GM19238 (cell line): ENCODE measurements around the gene DEF6.
"Not testable (repeated sequence)": the region's sequence is repeated elsewhere in the genome, so short reads cannot be mapped to it uniquely, and the experiment has no call there.

ENCODE experiments used
- DNase-seq: peaks from one replicate; pipeline ENCODE4 v3.0.0; 2011; ENCODE audit warnings: low spot score; ENCODE audit not compliant: insufficient read length

The DEF6 gene

DNA sequence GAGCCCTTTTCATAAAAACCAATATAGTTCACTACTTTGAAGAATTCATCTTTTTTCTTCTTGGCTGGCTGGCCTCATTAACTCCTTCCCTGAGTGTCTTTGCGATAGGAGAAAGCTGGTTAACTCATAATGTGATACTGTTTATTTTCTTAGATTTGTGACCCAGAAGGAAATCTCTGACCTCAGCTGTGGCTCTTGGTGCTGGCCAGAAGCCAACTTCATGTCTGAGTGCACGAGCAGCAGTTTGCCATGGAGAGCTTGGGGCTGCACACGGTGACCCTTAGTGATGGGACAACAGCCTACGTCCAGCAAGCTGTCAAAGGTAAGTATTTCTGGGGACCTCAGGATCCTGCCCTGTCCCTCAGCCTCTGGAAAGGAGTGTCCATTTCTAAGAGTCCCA, 16.7 kb upstream of the DEF6 start:
- DNase-seq: no peak

DNA sequence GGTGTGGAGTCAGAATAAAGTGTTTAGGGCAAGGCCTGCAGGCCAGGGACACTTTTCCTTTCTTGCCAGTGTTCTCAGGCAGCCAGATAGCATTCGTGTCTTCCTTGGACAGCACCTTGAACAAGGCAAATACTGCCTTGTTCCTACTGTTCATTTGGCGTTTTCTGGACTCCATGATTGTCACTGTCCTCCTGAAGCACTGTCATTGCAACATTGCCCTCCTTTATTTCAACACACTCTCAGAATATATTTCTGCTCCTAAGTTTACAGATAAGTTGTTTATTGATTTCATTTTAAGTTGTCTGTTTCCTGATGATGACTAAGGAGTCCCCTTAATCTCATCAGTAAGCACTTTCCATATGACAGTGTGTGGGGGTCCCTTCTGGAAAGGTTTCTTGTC, 15.1 kb upstream of the DEF6 start:
- DNase-seq: no peak

DNA sequence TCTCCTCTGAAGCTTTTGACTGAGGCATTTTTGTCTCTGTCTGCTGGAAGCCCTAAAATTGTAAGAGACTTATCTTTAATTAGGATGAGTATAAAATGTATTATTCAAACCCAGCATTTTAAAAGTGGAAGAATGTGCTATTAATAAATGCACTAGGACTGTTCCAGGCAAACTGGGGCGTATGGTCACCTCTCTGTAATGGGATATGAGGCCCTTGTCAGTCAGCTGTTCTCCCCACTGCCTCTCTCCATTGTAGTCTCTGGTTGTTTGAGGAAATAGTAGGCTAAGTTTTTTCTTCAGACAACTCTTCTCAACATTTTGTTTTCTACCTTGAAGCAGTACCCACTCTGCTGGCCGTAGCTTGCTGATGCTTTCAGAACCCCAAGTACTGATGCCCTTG, 14.3 kb upstream of the DEF6 start:
- DNase-seq: no peak

DNA sequence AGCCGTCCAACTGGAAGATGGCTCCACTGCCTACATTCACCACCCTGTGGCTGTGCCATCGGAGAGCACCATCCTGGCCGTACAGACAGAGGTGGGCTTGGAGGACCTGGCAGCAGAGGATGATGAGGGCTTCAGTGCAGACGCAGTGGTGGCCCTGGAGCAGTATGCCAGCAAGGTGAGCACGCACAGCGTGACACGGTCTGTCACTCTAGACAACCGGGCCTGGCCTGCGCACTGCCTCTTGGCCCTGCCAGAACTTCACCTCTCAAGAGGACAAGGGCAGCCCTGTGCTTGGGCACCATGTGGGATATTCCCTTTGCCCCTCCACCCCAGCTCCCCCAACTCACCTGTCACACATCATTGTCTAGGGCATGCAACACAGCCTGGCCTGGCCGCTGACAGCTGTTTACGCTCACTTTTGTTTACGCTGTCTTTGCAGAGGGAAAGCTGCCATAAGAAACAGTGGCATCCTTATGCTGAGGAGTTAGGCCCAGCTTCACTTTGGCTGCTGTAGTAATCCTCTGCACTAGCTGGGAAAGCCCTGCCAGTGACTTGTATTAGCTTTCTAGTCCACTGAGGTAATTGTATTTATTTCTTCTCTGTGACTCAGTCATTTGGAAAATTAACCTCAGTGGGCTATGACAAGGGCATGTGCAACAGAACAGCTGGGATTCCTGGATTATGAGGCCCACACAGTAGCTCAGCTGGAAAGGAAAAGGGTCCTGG, 9.8 kb upstream of the DEF6 start:
- DNase-seq: no peak

DNA sequence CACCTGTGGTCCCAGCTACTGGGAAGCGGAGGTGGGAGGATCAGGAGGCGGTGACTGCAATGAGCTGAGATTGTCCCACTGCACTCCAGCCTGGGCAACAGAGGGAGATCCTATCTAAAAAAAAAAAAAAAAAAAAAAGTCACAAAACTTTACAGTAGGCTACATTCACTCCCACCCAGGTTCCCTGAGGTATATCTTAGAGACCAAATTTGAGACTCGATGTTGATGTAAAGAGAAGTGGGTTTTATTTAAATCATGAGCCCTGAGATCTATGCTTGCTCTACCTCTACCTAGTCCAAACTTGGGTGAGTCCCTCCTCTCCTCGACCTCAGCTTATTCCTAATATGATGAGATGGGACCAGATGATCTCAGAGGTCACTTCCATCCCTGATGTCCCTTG, 8.8 kb upstream of the DEF6 start:
- no peak for DNase-seq

DNA sequence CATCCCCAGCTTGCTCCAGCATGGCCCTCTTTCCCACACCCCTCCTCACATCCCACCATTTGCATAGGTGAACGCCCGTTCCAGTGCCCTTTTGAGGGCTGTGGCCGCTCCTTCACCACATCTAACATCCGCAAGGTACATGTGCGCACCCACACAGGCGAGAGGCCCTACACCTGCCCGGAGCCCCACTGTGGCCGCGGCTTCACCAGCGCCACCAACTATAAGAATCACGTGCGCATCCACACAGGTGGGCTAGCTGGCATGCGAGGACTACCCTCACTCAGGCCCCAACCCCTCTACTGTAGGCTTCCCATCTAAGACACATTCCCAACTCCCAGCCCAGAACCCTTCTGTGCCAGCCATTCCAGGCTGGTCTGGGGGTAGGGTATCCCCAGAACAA, 6.1 kb upstream of the DEF6 start:
- no peak for DNase-seq

DNA sequence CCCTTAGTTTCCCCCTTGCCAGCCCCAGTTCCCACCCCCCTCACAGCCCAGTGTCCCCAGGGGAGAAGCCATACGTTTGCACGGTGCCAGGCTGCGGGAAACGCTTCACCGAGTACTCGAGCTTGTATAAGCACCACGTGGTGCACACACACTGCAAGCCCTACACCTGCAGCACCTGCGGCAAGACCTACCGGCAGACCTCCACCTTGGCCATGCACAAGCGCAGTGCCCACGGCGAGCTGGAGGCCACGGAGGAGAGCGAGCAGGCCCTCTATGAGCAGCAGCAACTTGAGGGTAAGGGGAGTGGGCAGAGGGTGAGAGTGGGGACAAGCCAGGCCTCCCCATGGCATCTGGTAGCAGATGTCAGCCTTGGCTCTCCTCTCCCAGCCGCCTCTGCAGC, 5.1 kb upstream of the DEF6 start:
- DNase-seq: no peak

DNA sequence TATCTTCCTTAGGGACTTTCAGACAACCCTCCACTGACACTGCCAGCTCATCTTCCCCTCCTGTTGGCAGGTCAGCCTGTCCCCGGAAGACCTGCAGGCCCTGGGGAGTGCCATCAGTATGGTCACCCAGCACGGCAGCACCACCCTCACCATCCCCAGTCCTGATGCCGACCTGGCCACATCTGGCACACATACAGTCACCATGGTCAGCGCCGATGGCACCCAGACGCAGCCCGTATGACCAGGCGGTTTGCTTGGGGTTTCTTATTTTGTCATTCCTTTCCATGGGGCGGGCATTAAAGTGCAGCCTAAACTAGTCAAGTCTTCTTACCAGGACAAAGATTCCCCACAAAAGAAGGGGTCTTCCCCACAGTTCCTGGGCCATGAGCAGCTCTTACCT, 3.9 kb upstream of the DEF6 start:
- no peak for DNase-seq

DNA sequence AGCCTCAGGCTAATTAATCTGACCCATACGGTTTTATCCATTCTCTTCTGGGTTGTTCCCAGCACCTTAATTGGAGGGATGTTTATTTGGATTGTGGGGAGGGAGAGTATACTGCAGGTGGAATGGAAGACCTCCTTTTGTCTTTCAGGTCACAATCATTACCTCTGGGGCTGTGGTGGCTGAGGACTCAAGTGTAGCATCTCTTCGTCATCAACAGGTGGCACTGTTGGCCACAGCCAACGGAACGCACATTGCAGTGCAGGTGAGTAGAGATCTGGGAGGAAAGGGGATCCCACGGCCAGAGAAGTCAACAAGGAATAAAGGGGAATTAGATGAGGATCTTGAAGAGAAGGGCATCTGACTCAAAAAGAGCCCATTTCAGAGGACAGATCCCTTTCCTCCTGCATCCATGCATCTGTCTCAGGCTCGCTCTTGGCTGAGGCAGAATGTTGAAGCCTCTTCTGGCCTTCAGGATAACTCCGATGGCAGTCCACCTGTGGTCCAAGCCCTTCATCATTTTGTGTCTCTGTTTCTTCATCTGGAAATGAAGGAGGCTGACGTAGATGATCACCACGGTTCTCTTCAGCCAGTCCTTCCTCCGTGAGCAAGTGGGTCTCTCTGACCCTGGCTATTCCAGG, 3.2 kb upstream of the DEF6 start:
- DNase-seq: no peak

DNA sequence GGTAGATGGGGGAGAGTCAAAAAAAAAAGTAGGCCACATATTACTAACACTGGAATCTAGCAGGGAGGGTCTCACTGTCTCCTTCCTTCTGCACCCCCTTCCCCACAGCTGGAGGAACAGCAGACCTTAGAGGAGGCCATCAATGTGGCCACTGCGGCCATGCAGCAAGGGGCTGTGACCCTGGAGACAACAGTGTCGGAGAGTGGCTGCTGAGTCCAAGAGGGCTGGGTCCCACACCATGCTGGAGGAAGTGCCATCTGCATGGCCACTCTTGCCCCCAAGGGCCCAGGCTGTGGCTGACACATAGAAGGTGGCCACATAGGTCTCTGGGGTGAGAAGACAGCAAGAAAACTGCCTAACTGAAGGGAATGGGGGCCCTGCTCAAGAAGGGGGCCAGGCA, 2.6 kb upstream of the DEF6 start:
- DNase-seq: no peak

DNA sequence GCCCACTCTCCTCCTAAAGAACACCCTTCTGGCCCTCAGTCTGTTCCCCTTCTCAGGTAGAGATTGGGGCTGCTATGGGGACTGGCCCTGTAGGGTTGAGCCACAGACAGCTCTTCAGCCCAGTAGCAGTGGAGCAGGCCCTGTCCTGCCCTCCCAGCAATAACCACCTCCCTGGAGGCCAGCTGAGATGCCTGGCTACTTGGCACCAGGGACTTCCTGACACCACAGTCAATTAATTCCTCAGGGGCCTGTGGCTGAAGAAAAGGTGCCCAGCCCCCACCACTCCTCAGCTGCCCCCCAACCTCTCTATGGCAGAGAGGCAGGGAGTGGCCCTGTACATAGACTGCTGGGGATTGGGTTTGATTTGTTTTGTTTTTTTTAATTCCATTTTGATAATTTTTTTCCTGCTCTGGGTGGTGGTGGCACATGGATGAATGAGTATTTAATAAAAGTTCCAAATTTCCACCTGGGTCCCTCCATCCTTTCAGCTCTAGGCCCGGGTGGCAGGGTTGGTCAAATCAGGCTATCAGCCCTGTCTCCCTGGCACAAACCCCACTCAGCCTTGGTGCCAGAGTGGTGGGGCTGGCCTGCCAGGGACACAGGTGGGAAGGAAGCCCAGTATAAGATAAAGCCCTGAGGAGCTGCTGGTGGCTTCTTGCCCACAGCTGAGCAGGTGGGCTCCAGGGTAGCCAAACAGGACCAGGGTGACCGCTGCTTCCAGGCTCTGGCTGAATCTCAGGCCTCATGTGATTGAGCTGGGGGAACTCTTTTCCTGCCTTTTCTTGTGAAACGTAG, 1.9 kb upstream of the DEF6 start:
- no peak for DNase-seq

DNA sequence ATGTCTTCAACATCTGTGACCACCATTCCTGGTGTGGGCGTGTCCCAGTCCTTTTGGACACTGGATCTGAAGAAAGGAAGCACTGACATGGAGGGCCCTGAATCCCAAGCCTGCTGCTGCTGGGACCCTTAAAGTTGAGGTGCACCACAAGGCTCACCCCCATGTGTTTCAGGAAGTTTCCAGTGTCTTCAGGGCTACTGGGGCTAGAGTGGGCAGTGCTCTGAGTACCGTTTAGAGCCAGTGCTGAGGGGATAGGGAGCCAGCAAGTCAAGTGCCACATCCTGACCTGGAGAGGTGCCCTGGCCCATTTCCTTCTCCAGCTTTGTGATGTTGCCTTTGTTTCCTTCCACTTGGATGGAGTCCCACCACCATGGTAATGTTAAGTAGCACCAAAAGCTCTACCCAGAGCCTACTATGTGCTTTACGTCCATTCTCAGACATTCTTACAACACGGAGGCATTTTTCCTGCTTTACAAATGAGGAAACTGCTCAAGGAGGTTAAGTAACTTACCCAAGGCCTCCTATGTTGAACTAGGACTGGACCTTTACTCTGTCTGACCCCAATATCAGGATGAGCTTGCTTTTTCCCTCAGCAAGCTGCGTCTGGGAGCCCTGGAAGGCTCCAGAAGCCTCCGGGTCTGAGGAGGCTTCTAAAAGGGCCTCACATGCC, 552 bp upstream of the DEF6 start:
- DNase-seq: no peak

DNA sequence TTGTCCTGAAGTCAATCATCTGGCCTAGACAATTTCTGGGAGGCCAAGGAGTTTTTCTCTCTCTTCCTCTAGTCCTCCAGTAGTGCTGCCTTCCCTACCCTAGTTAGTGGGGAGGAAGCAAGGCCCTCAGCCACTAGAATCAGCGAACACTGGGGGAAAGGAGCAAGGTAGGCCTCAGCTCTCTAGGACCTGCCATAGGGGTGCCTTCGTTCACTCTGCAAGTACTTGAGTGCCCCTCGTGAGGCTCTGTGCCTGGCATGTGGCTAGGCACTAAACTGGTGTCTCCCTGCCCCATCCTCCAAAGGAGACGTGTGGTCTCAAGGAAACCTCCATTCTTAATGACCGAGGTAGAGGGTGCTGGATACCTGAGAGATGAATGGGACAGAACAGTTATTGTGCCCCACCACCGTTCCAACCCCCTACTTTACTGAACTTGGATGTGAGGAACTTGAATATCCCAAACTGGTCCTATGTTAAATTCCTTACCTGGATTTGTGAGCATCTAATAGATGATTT, 1.1 kb downstream of the DEF6 start:
- DNase-seq: no peak

DNA sequence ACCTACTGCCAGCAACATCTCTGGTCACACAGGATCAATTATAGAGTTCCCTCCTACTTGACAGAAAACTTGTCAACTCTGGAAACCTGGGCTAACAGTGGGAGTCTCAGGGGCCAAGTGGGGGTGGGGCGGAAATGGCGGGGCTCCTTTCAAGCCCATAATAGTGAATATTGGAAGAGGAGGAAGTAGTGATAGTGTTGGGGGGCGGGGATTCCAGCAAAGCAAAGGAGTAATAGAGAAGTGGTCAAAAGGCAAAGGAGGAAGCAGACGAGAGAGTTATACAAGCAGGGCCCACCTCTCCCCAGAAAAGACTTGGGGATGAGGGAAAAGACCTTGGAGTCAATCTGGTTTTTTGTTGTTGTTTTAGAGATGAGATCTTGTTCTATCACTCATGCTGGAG, 2.1 kb downstream of the DEF6 start:
- no peak for DNase-seq

DNA sequence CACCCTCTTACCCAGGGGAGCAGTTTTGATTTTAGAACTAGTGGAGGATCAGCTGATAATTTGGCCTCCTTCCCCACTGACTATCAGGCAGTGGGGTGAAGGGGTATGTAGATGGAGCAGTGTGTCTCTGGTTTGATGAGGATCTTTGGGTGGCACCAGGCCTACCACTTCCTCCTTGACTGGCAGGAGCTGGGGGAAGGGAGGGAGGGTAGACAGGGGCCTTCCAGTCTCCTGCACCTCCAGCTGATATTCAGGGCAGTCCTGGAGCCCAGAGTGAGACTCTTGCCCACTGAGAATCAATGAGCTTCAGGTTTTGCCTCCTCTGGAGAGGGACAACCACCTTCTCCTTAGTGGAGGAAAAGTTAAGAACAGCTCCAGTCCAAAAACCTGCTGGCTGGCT, 3.2 kb downstream of the DEF6 start:
- no peak for DNase-seq

DNA sequence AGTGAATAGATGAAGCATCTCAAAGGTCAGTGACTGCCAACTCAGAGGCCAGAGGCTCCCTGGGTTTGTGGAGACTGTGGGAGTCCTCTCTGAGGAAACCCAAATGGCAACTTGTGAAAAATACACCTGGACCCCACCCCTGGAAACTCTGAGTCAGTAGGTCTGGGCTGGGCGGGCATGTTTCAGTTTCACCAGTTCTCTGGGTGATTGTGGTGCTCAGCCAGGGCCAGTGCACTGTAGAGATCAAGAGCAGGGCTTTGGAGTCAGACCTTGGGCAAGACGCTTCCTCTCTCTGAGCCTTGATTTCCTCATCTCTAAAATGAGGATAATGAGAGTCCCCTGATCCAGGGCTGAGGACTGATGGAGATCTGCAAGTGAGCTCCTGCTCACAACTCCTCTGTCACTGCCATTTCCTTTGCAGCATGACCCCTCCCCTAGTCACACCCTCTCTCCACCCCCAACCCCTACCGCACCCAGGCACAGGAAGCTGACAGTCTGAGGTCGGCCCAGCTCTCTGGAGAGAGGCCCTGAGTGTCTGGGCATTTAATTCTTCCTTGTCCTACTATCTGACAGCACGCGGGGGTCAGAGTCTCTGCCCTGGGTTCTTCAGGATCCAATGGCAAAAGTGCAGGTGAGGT, 5.1 kb downstream of the DEF6 start:
- DNase-seq: peak; percentile 77

DNA sequence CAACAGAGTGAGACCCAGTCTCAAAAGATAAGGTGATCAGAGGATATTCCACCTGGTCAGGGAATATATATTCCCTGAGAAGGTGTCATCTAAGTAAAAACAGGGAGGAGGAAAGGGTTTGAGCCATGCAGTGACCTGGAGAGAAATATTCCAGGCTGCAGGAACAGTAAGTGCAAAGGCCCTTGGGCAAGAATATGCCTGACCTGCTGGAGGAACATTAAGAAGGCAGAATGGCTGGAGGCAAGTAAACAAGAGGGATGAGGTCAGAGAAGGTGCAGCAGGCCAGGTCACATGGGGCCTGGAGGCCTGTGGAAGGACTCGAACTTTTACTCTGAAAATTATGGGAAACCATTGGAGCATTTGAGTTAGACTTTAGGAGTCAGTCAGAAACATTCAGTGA, 6.7 kb downstream of the DEF6 start:
- no peak for DNase-seq

DNA sequence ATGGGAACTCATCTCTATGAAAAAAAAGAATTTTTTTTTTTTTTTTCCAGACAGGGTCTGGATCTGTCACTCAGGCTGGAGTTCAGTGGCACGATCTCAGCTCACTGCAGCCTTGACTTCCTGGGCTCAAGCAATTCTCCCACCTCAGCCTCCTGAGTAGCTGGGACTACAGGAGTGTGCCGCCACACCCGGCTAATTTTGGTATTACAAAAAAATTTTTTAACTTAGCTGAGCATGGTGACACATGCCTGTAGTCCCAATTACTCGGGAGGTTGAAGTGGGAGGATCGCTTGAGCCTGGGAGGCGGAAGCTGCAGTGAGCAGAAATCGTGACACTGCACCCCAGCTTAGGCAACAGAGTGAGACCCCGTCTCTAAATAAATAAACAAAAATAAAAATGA, 7.5 kb downstream of the DEF6 start:
- DNase-seq: no peak

DNA sequence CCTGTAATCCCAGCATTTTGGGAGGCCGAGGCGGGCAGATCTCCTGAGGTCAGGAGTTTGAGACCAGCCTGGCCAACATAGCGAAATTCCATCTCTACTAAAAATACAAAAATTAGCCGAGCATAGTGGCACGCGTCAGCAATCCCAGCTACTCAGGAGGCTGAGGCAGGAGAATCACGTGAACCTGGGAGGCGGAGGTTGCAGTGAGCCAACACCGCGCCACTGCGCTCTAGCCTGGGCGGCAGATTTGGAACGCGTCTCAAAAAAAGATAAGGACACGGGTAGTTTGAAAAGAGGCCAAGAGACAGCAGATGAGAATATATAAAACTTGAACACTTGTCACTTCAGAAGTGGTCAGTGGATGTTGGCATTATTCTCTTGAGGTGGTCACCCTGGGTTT, 9.5 kb downstream of the DEF6 start:
- not testable (repeated sequence) for DNase-seq

DNA sequence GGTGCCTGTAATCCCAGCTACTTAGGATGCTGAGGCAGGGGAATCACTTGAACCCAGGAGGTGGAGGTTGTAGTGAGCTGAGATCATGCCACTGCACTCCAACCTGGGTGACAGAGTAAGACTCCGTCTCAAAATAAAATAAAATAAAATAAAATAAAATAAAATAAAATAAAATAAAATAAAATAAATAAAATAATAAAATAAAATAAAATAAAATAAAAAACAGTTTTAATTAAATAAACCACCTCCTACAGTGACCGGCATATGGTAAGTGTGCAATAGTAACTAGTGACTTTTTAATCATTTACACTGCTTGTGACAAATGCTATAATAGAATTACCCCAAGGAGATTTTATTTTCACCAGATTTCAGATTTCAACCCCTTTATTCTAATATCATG, 10.9 kb downstream of the DEF6 start:
- DNase-seq: not testable (repeated sequence)

DNA sequence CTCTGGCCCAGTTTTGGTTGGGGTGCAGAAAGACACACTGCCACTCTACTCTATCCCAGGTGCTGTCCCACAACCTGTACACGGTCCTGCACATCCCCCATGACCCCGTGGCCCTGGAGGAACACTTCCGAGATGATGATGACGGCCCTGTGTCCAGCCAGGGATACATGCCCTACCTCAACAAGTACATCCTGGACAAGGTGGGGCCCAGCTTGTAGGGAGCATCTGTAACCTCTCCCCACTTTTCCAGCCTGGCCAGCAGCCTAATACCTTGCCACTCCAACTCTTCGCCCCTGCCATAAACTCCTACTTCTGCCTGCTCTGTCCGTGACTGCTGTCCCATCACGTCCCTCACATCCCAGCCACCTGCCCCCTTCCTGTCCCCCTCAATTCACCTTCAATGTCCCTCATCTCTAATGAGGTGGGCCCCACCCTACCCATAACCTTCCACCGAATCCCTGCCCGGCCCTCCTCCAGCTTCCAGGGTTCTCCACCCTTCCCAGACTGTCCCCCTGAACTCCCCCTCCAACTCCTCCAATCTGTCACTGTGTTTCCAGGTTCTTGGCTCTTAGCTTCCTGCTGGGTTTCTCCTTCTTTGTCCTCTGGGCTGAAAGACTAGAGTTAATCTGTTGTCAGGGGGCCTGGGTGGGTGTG, 12.1 kb downstream of the DEF6 start:
- DNase-seq: no peak
